ENCODE data around the gene DNAH8. TPM values are rescaled to one million over a fixed set of nuclear protein-coding genes. Genes with fewer than 3 reads are reported as not detected.

The DNAH8 gene
- polyA plus RNA-seq, 1 of the 3 experiments (the other 2 are of a cell fraction) = not detected

DNA sequence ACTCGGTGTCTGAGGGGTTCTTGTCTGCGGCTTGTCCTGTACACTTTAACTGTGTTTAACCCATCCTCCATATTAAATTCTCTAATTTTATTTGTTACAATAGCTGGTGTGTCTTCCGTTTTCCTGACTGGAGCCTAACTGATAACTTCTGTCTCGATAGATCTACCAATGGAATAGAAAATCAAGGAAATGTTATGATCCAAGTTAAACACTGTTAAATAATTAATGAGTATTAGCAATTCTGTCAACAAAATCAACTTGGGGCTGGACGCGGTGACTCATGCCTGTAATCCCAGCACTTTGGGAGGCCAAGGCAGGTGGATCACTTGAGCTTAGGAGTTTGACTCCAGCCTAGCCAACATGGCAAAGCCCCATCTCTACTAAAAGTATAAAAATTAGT lies 81.7 kb downstream of the DNAH8 start:
- Histone ChIP-seq H3K27ac (ENCODE audit: low read depth in 2 of 2, low read length in 1 of 2) (no peak overlapping the region), H3K4me2 (no peak overlapping the region), H3K9ac (no peak overlapping the region), H3K9me3 (no peaks in the 10 kb centered on the region), H3K9me2 (no peaks in the 10 kb centered on the region), H4K20me1 (ENCODE audit: insufficient read depth) (no peaks in the 10 kb centered on the region), H3K4me3 (ENCODE audit: low read depth in 2 of 2, low read length in 1 of 2) (no peak overlapping the region), H3K36me3 (replicated peaks in 1 of 2; ENCODE audit: control insufficient read depth in 1 of 2, insufficient read depth in 2 of 2, low read length in 1 of 2) (no peaks in the 10 kb centered on the region), H2AFZ (ENCODE audit: low read depth) (no peak overlapping the region), H3K4me1 (ENCODE audit: control insufficient read depth in 1 of 2, insufficient read depth in 2 of 2, low read depth in 1 of 2, low read length in 1 of 2) (no peaks in the 10 kb centered on the region; a peak in 2 of 4 replicates), H3K27me3 (ENCODE audit: insufficient read depth) (0 out of 2 replicates have a peak, but pooled peaks cover 4% of the 10 kb centered on the region), H3K79me2 (ENCODE audit: insufficient read depth) (no peaks in the 10 kb centered on the region), H3F3A (replicated peaks; ENCODE audit: insufficient read depth) (no peaks in the 10 kb centered on the region)
- DNase-seq = no peak
- TF ChIP-seq CHD2 (IDR thresholded peaks at IDR 0.05; ENCODE audit: low read length, partially characterized antibody) (no peak), MEF2A (IDR thresholded peaks at IDR 0.05; ENCODE audit: borderline replicate concordance, low read depth) (no peak), TEAD4 (IDR thresholded peaks at IDR 0.05; ENCODE audit: borderline replicate concordance, insufficient read depth) (no peak), ELF1 (IDR thresholded peaks at IDR 0.05) (no peak), RAD21 (IDR thresholded peaks at IDR 0.05; ENCODE audit: low read length) (no peak), NFIC (IDR thresholded peaks at IDR 0.05; ENCODE audit: borderline replicate concordance) (no peak), FOSL2 (IDR thresholded peaks at IDR 0.05; ENCODE audit: borderline replicate concordance, low read depth) (no peak), RFX5 (IDR thresholded peaks at IDR 0.05; ENCODE audit: low read length) (no peak), MXI1 (IDR thresholded peaks at IDR 0.05; ENCODE audit: low read depth, low read length) (no peak), SMC3 (IDR thresholded peaks at IDR 0.05; ENCODE audit: low read depth, low read length) (no peak), MAX (IDR thresholded peaks at IDR 0.05; ENCODE audit: low read depth) (no peak), FOXJ3 (CRISPR knock-in tag; IDR thresholded peaks at IDR 0.05) (no peak)
- TF ChIP-seq, protein P1, sequence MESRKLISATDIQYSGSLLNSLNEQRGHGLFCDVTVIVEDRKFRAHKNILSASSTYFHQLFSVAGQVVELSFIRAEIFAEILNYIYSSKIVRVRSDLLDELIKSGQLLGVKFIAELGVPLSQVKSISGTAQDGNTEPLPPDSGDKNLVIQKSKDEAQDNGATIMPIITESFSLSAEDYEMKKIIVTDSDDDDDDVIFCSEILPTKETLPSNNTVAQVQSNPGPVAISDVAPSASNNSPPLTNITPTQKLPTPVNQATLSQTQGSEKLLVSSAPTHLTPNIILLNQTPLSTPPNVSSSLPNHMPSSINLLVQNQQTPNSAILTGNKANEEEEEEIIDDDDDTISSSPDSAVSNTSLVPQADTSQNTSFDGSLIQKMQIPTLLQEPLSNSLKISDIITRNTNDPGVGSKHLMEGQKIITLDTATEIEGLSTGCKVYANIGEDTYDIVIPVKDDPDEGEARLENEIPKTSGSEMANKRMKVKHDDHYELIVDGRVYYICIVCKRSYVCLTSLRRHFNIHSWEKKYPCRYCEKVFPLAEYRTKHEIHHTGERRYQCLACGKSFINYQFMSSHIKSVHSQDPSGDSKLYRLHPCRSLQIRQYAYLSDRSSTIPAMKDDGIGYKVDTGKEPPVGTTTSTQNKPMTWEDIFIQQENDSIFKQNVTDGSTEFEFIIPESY (IDR thresholded peaks at IDR 0.05; ENCODE audit: borderline replicate concordance, low read depth) = no peak
- 70% methylated on average over 6 of the region's 6 CpGs for WGBS (ENCODE audit: low lambda C conversion rate)
- ChIA-PET CTCF (interaction anchor here (1.3 kb wide), 1 partner anchor 38 kb away, joined by 3 read pairs; no protein-coding TSS in a partner anchor), POLR2A (no interaction called here)

DNA sequence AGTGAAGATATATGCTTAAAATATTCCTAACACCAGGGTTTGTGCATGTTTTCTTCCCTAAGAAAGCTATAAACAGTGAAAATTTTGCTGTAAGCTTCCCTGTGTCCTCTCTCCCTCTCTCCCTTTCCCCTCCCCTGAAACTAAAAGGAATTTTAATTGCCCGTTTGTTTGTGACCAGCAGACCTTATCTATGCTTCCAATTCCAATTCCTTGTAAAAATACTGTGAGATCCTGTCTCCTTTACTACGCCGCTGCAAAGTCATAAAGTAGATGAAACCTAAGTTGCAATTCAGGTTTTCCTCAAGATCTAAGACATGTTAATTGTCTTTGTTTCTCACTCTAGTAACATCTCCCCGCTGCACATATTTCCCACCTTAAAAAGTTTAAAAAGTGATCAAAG lies 82.3 kb downstream of the DNAH8 start:
- no peak overlapping the region for H3K4me3 ChIP-seq (ENCODE audit: low read depth in 2 of 2, low read length in 1 of 2)
- CTCF ChIA-PET = interaction anchor here (1.3 kb wide), 1 partner anchor 37 kb away, joined by 3 read pairs; no protein-coding TSS in a partner anchor
- DNase-seq = no peak
- no peak overlapping the region for H3K4me2 ChIP-seq
- no peak overlapping the region for H2AFZ ChIP-seq (ENCODE audit: low read depth)
- H3K27ac ChIP-seq (ENCODE audit: low read depth in 2 of 2, low read length in 1 of 2) = no peak overlapping the region
- no peaks in the 10 kb centered on the region for H3F3A ChIP-seq (replicated peaks; ENCODE audit: insufficient read depth)
- H3K4me1 ChIP-seq (ENCODE audit: control insufficient read depth in 1 of 2, insufficient read depth in 2 of 2, low read depth in 1 of 2, low read length in 1 of 2) = no peaks in the 10 kb centered on the region; a peak in 2 of 4 replicates
- no peaks in the 10 kb centered on the region for H3K9me2 ChIP-seq
- H3K79me2 ChIP-seq (ENCODE audit: insufficient read depth) = no peaks in the 10 kb centered on the region
- 66% methylated on average over 4 of the region's 4 CpGs for WGBS (ENCODE audit: low lambda C conversion rate)
- no peaks in the 10 kb centered on the region for H3K36me3 ChIP-seq (replicated peaks in 1 of 2; ENCODE audit: control insufficient read depth in 1 of 2, insufficient read depth in 2 of 2, low read length in 1 of 2)
- POLR2A ChIA-PET = no interaction called here
- no peaks in the 10 kb centered on the region for H4K20me1 ChIP-seq (ENCODE audit: insufficient read depth)
- no peaks in the 10 kb centered on the region for H3K9me3 ChIP-seq
- 0 out of 2 replicates have a peak, but pooled peaks cover 4% of the 10 kb centered on the region for H3K27me3 ChIP-seq (ENCODE audit: insufficient read depth)
- H3K9ac ChIP-seq = no peak overlapping the region
- TF ChIP-seq USF1 (IDR thresholded peaks at IDR 0.05; ENCODE audit: borderline replicate concordance, low read depth) = no peak
- TF ChIP-seq SIN3A (IDR thresholded peaks at IDR 0.05; ENCODE audit: borderline replicate concordance, low read depth, low read length) = no peak
- TF ChIP-seq GABPA (IDR thresholded peaks at IDR 0.05; ENCODE audit: low read depth) = no peak
- no peak for TF ChIP-seq MAX (IDR thresholded peaks at IDR 0.05; ENCODE audit: low read depth)
- no peak for TF ChIP-seq POLR2AphosphoS5 (IDR thresholded peaks at IDR 0.05; ENCODE audit: low read depth, low read length)
- TF ChIP-seq NRF1 (IDR thresholded peaks at IDR 0.05; ENCODE audit: low read depth, low read length) = no peak
- TF ChIP-seq MEF2A (IDR thresholded peaks at IDR 0.05; ENCODE audit: borderline replicate concordance, low read depth) = no peak
- TF ChIP-seq FOXM1 (IDR thresholded peaks at IDR 0.05; ENCODE audit: low read depth) = no peak
- no peak for TF ChIP-seq TEAD4 (IDR thresholded peaks at IDR 0.05; ENCODE audit: borderline replicate concordance, insufficient read depth)
- TF ChIP-seq GATA2 (CRISPR knock-in tag; IDR thresholded peaks at IDR 0.05) = no peak
- no peak for TF ChIP-seq IRF3 (IDR thresholded peaks at IDR 0.05; ENCODE audit: low read depth, low read length)
- TF ChIP-seq YY1 (IDR thresholded peaks at IDR 0.05; ENCODE audit: low read depth) = no peak
- no peak for TF ChIP-seq SMC3 (IDR thresholded peaks at IDR 0.05; ENCODE audit: low read depth, low read length)
- TF ChIP-seq, protein P1 (IDR thresholded peaks at IDR 0.05; ENCODE audit: borderline replicate concordance, low read depth) = no peak
